DMS53 treated with DMSO at 0.1 percent for 48 hours (cell line): Measurements from ENCODE around the gene SHOC2.

Experiments used
- DNase-seq: peaks from one replicate; lab custom pipeline; 2025; ENCODE audit not compliant: unreplicated experiment; lab: John Stamatoyannopoulos, UW

SHOC2 gene

DNA sequence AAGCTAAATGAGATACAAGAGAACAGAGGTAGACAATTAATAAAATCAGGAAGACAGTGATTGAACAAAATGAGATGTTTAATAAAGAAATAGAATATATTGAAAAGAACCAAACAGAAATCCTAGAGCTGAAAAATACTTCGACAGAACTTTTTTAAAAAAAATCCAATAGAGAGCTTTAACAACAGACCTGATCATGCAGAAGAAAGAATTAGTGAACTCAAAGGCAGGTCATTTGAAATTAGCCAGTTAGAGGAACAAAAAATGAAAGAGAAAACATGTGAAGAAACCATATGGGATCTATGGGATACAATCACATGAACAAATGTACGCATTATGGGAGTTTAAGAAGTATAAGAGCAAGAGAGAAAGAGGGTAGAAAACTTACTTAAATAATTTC is 120.1 kb downstream of the SHOC2 start:
- DNase-seq: no peak

DNA sequence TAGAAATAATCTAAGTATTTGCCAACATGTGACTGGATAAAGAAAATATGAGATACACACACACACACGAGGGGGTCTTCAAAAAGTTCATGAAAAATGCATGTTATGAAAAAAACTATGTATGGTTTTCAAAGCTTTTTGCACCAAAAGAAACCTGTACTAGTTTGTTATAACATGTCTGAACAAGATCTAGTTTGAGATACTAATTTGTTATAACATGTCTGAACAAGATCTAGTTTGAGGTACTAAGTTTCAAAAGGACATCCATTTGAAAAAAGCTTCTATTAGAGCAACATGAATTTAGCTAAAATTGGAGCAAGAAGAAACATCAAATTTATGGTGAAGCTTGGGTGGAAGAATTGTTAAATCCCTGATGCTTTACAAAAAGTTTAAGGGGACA is 137.6 kb downstream of the SHOC2 start:
- no peak for DNase-seq
